HT1080 (cell line): ENCODE measurements around the gene STK16. TPM values are rescaled to one million over a fixed set of nuclear protein-coding genes. Genes with fewer than 3 reads are reported as not detected.
A peak's percentile ranks its signal among the peaks of the same experiment; 100 is the strongest.
"Not testable (repeated sequence)": the region's sequence is repeated elsewhere in the genome, so short reads cannot be mapped to it uniquely, and the experiment has no call there.

Experiments
- DNase-seq: peaks from one replicate; pipeline ENCODE4 v3.0.0-alpha.2; 2015; ENCODE audit warnings: low read depth
- total RNA-seq: library from RNA; depleted of rRNA; stranded (reverse); fragments of >200 nt; shearing (Covaris generic); gene quantifications from 2 replicates; pipeline ENCODE4 v1.2.3, GENCODE V29; 2014

Gene STK16
- total RNA-seq, 1 experiment from 2014 or later: 19.6 TPM

DNA sequence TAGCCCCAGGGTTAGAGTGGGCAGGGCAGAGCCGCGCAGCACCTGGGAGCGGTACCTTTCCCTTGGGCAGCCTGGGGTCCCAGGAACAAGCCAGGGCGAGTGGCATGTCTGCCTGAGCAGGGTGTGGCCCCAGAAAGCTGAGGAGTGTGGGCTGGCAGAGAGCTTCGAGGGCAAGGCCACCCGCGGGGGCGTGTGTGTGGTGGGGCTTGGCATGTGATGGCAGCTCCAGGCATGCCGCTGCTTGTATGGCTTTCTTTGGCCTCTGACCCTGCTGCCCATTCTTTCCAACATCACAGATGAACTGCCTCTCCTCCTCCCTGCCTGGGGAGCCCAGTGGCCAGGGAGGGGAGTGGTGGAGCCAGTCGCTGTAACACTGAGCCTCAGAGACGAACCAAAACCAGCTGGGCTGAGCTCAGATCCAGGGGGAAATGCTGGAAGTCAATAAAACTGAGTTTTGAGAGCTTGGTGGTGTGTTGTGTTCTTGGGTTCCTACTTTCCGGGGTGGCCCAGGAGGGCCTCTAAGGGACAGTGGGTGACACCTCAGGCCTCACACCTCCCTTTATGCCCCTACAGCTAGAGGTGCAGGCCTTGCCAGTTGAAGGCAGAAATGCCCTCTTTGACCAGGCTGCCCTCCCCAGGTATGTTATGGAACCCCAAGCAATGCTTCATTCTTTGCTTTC lies 41.3 kb downstream of the STK16 start:
- no peak for DNase-seq

DNA sequence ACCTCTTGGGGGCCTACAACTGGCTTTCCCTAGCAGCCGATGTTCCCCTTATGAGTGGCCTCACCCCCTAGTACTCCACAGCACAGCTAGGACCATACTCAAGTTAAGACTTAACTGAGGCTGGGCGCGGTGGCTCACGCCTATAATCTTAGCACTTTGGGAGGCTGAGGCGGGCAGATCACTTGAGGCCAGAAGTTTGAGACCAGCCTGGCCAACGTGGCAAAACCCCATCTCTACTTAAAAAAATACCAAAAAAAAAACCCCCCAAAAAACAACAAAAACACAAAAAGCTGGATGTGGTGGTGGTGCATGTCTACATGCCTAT lies 41.8 kb downstream of the STK16 start:
- not testable (repeated sequence) for DNase-seq

DNA sequence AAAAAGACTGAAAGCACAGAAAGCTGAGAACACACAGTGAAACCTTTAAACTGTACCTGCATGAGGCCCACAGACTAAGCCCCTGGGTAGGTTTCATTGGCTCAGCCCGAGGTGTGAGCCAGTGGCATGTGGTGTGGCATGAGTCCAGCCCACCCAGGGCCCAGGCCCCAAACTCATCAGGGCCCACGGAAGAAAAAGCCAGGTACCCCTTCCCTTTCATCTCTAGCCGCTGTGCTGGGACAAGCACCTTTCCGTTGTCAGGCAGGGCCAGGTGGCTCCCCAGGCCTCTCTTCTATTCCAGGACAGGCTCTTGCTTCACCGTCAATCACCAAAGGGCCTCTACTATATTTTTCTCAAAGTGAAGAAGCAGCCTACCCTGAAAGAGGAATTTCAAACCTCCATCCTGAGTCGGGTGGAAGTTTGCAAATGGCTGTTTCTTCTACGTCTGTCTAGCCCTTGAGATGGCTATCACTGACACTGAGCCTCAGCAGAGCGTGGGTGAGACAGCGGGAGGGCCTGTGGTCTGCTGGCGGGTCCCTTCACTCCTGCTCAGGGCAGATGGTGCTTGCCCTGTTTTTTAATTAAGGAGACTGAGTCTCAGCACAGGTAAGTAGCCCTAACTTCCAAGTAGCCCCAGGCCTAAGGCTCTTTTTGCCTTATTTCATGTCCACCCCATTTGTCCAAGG lies 42.4 kb downstream of the STK16 start:
- no peak for DNase-seq

DNA sequence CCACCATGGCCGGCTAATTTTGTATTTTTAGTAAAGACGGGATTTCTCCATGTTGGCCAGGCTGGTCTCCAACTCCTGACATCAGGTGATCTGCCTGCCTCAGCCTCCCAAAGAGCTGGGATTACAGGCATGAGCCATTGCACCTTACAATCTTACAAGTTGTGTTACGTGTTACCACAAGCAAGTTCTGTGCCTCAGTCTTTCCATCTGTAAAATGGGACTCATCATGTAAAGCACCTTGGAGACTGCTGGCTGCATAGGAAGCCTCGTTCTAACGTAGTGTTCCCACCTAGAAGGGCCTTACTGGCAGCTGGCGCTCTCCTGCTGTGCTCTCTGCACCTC lies 43.9 kb downstream of the STK16 start:
- no peak for DNase-seq

DNA sequence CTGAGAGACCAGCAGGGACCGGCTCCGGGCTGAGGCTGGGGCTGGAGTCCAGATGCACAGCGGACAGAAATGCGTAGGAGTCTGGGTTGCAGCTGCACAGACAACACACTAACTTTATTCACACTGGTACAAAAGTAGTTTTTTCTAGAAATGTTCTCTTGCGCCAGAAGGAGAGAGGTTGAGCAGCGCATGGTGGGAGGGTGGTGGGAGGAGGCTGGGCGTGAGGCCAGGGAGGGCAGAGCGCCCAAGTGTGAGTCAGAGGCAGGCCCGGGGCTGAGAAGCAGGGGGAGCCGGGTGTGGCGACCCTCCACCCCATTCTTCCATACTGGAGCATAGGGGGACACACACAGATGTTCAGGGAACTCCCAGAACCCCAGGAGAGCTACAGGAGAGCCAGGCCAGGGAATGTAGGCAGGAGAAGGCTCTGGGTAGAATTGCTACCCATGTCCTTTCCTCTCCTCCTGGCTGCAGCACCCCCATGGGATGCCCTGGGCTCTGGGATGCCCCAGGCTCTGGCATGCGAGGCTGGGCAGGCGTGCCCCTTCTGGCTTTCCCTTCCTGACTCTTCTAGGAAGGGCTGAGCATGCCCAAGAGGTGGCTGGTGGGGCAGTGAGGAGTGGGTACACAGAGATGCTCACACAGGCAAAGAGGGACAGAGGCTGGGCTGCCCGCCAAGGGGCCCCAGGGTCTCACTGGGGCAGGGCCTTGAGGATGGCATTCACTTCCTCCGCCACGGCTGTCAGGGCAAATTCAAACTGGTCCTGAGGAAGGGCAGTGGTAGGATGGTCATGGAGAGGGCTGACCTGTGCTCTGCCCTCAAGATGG lies 44.5 kb downstream of the STK16 start:
- peak; percentile 78 for DNase-seq

DNA sequence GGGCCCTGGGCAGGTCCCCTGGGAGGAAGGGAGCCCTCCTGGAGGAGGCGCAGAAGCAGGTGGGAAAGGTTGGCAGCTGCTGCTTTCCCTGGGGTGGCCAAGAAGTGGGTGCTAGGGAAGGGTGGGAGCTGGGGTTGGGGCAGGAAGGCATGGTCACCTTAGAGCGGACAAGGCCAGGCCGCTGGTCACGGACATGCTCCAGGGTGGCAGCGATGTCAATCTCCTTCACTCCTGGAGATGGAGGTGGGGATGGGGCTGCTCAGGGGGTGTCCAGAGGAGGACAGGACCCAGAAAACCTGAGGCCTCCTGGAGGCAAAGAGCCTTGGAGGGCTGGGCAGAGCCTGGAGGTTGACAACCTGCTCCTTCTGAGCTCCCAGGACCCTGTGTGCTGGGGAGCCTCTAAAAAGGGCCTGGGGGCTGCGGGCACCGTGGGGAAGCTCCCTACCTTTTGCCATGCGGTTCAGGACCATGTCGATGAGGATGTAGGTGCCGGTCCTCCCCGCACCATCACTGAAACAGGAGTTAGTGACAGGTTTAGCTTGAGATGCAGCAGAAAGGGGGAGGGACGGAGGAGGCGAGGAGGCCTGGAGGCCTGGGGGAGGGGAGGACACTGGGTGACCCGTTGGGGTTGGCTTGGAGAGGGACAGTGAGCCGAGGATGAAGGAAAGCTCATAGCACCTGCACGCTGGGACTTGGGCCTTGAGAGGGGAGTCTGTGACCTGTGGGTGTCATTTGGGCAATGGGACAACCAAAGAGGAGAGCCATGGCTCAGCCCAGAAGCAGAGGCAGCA lies 45.3 kb downstream of the STK16 start:
- DNase-seq: no peak

DNA sequence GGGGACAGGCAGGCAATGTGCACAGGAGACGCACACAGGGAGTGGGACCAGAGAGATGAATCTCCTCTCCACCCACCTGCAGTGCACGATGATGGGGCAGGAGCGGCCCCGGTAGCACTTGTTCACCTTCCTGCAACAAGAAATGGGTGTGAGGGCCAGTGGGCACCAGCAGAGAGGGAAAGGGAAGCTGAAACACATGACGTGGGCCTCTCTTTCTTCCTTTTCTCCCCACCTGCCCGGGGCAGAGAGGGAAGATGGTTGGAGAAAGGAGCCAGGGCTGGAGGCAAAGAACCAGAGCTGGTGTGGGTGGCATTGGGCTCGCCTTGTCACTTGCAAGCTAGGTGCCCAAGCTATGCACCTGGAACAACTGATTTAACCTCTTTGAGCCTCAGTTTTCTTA lies 46.1 kb downstream of the STK16 start:
- DNase-seq: no peak

DNA sequence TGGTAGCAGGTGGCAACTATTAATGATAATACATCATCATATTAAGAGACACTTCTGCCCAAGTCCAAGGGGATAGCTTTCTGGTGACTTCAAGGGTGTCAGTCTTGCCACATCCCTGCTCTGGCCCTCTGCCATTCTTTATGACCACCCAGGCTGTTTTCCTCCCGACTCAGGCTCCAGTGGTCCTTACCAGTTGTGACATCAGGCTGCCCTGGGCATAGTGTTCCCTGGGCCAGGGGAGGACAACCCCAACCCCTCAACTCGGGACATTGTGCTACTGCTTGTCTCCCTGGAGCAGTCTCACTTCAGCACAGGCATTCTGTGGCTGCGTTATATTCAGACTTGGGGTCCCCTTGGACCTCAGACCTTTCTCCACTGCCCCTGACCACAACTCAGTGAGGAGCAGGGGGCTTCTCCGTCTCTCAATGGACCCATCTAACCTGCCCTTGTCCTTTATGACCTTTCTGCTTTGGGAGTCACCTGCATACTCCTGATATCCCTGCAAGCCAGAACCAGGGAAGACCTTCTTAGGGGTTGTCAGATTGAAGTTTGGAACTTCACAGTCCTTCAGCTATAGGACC lies 46.7 kb downstream of the STK16 start:
- no peak for DNase-seq

DNA sequence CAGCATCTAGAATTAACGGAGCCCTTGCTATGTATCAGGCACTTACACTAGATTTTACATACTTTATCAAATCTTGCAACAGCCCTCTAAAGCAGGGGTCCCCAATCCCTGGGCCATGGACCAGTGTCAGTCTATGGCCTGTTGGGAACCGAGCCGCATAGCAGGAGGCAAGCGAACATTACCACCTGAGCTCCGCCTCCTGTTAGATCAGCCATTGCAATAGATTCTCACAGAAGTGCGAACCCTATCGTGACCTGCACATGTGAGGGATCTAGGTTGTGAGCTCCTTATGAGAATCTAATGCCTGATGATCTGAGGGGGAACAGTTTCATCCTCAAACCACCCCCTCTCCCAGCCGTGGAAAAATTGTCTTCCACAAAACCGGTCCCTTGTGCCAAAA lies 47.3 kb downstream of the STK16 start:
- no peak for DNase-seq

DNA sequence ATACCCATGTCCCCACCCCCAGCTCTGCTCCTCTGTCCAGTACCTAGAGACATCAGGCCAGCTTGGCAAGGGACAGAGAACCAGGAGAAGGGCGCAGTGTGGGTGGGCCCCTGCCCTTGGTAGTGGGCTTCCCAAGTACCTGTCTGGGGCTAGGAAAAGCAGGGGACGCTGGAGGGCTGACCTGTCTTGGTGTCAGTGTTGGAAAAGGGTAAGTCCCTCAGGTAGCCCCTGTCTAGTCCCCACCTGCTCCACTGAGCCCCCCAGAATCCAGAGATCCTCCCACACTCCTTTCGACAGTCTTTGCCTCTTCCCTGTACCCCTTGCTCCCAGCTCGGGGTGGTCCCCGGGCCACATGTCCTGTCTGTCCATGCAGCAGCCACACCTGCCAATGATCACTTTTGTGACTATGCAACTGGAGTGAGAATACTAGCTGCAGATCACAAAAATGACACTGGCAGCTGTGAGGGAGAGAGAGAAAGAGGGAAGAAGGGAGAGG lies 48.5 kb downstream of the STK16 start:
- no peak for DNase-seq

DNA sequence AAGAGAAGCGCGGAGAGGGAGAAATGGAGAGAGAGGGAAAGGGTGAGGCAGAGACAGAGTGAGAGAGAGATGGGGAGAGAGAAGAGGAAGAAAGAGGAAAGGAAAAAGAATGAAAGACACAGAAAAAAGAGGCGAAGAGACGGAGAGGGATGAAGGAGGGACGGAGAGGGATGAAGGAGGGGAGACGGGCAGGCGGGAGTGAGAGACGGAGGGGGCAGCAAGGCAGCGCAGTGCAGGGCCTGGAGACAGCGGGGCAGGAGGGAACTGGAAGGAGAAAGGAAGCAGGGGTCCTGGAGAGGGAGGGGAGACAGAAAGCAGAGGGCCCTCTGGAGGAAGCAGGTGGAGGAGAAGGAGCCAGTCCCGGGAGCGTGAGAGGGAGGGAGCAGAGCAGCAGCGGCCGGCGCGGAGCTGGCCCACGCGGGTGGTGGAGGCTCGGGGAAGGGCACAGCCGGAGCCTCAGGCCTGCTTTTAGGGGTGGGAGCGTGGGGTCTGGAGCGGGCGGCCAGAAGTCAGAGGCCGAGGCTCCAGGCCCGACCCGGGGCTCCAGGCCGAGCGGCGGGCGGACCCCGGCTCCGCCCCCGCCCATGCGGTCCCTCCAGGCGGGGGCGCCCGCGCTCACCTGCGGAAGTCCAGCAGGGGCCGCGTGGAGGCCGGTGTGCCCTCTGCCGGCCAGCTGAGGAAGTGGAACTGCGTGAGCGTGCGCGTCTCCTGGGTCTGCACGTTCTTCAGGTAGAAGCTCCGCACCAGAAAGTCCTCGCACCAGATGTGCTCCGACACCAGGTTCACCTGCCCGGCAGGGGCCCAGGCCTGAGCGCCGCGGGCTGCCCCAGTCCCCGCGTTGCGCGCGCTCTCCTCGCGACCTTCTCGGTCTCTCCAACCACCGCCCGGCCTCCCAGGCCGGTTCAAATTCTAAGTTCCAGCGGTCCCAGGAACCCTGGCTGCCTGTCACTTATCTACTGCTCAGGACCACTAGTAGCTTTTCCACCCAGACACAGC lies 49.4 kb downstream of the STK16 start:
- peak; percentile 75 for DNase-seq

DNA sequence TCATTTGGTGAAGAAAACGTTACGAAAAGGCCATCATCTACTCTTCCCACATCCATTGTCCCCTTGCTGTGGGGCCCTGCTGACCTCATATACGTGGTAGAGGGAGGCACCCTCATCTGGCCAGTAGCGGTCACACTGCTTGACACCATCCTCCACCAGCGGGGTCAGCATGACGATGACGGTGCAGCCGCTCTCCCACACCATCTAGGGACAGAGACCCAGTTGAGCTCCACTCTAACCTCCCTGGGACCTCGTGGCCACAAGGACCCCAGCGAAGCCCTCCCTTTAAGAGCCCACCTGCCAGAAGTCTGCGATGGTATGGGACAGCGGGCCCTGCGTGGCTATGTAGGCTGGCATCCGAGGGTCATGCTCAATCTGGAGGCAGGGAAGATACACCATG lies 50.9 kb downstream of the STK16 start:
- no peak for DNase-seq

DNA sequence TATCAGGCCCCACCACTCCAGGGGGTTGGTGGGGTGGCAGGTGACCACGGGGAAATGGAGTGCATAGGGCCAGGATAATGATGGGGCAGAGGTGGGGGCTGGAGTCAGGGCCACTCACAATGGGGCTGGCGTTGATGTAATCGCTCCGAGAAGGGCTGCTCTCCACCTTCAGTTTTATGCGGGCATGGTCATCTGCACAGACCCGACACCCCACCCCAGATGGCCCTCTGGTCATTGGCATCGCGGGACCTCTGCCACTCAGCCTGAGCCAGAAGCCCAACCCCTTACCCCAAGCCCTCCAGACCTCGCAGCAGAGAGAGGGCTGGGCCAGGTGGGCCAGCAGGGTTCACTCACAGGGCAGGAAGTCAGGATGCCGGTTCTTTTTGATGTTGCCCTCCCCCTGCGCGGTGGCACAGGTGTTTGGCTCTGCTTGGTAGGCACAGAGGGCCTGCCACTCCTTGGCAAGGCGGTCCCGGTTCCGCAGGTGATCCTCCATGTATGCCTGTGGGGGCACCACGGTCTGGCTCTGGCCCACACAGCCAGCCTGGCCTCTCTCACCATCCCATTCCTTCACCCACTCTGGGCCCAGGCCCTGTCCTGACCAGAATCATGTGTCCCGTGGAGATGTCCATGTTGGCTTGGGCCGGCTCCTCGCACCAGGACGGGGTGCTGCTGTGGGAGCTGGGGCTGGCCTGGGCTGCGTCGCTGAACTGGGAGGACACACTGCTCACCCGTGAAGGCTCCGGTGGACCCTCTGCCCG lies 51.5 kb downstream of the STK16 start:
- no peak for DNase-seq

DNA sequence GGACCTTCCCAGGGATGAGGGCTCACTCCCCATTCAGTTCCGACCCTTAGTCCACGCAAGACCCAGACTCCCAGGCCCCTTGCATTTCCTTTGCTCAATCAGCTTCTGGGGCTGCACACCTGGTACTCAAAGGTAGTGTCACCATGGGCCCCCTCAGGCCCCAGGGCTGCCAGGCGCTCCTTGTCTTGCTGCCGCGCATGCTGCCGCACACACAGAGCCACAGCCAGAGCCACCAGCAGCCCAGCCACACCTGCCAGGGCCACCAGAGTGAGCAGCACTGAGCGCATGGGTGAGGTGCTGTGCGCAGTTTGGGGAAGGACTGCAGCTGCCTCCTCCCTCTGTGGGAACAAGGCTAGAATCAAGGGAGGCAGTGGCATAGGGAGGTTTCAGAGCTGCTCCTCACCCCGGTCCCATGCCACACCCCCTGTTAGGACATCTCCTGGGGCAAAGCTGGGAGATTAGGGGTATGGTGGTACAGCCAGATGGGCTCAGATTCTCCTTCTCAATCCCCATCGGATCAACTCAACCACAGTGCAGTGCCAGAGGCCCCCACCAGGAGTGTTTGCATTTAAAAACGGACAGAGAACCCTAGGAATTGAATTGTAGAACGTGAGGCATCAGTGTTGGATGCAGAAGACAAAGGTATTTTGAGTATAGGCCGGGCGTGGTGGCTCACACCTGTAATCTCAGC lies 52.6 kb downstream of the STK16 start:
- no peak for DNase-seq

DNA sequence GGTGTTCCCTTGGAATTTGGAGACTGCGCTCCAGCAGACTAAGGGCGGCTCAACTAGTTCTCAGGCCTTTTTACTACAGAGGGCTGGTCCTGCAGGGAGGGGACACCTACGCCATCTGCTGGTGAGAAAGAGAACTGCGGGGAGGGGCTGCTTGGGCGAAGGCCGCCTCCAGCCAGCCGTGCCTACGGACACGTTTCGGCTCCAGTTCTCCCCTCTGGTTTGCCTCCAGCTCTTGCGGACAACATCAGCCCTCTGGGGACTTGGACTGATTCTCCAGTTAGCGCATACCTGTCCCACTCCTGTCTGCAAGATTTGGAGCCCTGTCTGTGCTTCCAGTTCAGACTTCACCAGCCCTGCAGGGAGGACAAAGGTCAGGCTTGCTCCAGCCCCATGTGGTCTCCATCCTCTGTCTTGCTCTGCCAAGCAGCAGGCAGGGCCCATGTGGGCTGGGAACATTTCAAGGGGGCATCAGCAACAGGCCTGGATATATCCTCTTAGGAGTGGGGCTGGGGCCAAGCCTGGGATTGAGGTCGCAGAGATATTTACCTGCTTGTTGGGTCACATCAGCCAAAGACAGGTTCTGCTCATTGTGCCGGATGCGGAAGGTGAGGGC lies 53.6 kb downstream of the STK16 start:
- DNase-seq: peak; percentile 75

DNA sequence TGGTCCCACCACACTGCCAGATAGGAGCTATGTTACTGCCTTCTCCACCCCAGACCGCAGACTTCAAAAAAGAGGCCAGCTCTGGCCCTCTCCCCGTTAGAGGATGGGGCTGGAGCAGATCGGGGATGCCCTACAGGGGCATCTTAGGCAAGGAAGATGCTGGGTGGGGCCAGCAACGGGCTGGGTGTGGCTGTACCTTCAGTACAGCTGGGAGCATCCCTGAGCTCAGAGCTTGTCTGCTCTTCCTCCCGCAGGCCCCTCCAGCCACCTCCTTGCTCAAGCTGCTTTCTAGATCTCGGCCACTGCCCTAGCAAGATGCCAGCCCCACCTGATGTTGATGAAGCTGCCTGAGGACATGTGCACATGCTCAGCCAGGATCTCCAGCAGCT lies 54.1 kb downstream of the STK16 start:
- DNase-seq: no peak
